Cardiac muscle cell (in vitro differentiated cells and primary cell): ENCODE results near the gene FA2H. TPM values are rescaled to one million over a fixed set of nuclear protein-coding genes. Genes with fewer than 3 reads are reported as not detected.
A peak's percentile ranks its signal among the peaks of the same experiment; 100 is the strongest.

Experiments used
- DNase-seq, 2 donors: peaks; one replicate each; pipeline versions ENCODE4 v3.0.0 to v3.0.0-alpha.2; 2010 to 2017; ENCODE audit warnings: low read depth in 1 of 2, low spot score in 1 of 2
- H3K27ac ChIP-seq: fragments of 200-600 bp; sonication (generic); 2 replicates; pipeline ENCODE4 v1.5.1; 2016
- H3K27me3 ChIP-seq: fragments of 200-600 bp; sonication (generic); 2 replicates; pipeline ENCODE4 v1.6.0; 2016; ENCODE audit warnings: control low read depth
- H3K36me3 ChIP-seq: fragments of 200-600 bp; sonication (generic); 2 replicates; pipeline ENCODE4 v1.5.1; 2016; ENCODE audit warnings: control low read depth
- H3K4me1 ChIP-seq: fragments of 200-600 bp; sonication (generic); 2 replicates; pipeline ENCODE4 v1.8.1; 2017; ENCODE audit warnings: low read depth, mild to moderate bottlenecking, mixed run types
- H3K4me3 ChIP-seq: fragments of 200-600 bp; sonication (generic); 2 replicates; pipeline ENCODE4 v1.5.1; 2016; ENCODE audit warnings: mild to moderate bottlenecking
- H3K9me3 ChIP-seq: fragments of 200-600 bp; sonication (generic); 2 replicates; pipeline ENCODE4 v1.5.1; 2017; ENCODE audit warnings: low read depth, mild to moderate bottlenecking, control low read depth
- polyA plus RNA-seq: library from polyadenylated mRNA; unstranded; fragments of >200 nt; fragmentation: Nextera tagmentation; extraction: Ambion mirVana; gene quantifications from 2 replicates; pipeline ENCODE4 v1.2.1, GENCODE V29; 2016
- total RNA-seq: library from RNA; depleted of rRNA; stranded (reverse); fragments of >200 nt; gene quantifications from 2 replicates; pipeline ENCODE4 v1.2.3, GENCODE V29; 2016
- TF ChIP-seq, protein P1 (sequence below): IDR thresholded peaks from 2 replicates; pipeline ENCODE4 v1.5.1; 2012; ENCODE audit warnings: low read depth, mild to moderate bottlenecking, low read length

Gene FA2H
- total and polyA plus RNA-seq, 2 experiments from 2014 or later, result 0.15 to 0.82 TPM

DNA sequence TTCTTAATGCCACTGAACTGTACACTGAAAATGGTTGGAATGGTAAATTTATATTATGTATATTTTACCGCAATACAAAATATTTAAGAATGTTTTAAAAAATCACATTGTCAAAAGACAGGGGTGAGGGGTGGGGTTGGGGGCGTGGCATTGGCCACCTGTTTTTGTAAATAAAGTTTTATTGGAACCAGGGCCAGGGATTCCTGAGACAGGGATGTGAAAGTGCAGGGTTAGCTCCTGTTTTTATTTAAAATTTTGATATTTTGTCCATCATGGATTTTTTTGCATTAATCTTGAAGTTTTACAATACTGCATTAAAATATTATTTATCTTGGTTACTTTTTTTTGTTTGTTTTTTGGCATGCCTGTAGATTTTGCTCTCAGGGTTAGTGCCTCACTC, 2.3 kb upstream of the FA2H start:
- H3K27ac ChIP-seq, result no peak overlapping the region
- H3K36me3 ChIP-seq, result no peaks in the 10 kb centered on the region
- TF ChIP-seq, protein P1, sequence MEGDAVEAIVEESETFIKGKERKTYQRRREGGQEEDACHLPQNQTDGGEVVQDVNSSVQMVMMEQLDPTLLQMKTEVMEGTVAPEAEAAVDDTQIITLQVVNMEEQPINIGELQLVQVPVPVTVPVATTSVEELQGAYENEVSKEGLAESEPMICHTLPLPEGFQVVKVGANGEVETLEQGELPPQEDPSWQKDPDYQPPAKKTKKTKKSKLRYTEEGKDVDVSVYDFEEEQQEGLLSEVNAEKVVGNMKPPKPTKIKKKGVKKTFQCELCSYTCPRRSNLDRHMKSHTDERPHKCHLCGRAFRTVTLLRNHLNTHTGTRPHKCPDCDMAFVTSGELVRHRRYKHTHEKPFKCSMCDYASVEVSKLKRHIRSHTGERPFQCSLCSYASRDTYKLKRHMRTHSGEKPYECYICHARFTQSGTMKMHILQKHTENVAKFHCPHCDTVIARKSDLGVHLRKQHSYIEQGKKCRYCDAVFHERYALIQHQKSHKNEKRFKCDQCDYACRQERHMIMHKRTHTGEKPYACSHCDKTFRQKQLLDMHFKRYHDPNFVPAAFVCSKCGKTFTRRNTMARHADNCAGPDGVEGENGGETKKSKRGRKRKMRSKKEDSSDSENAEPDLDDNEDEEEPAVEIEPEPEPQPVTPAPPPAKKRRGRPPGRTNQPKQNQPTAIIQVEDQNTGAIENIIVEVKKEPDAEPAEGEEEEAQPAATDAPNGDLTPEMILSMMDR, result no peak
- H3K27me3 ChIP-seq, result peaks cover 46% of the 10 kb centered on the region
- no peaks in the 10 kb centered on the region for H3K9me3 ChIP-seq
- DNase-seq, result no peak
- no peak overlapping the region for H3K4me3 ChIP-seq
- peaks cover 5% of the 10 kb centered on the region for H3K4me1 ChIP-seq

GRCh38 chr16:74775255-74775654, 635 bp upstream of the FA2H start:
- H3K9me3 ChIP-seq, result no peaks in the 10 kb centered on the region
- H3K36me3 ChIP-seq, result no peaks in the 10 kb centered on the region
- H3K27ac ChIP-seq, result no peak overlapping the region
- TF ChIP-seq, protein P1, result no peak
- peaks cover 61% of the 10 kb centered on the region for H3K27me3 ChIP-seq
- DNase-seq, result no peak
- no peak overlapping the region for H3K4me3 ChIP-seq
- peaks cover 5% of the 10 kb centered on the region for H3K4me1 ChIP-seq

DNA sequence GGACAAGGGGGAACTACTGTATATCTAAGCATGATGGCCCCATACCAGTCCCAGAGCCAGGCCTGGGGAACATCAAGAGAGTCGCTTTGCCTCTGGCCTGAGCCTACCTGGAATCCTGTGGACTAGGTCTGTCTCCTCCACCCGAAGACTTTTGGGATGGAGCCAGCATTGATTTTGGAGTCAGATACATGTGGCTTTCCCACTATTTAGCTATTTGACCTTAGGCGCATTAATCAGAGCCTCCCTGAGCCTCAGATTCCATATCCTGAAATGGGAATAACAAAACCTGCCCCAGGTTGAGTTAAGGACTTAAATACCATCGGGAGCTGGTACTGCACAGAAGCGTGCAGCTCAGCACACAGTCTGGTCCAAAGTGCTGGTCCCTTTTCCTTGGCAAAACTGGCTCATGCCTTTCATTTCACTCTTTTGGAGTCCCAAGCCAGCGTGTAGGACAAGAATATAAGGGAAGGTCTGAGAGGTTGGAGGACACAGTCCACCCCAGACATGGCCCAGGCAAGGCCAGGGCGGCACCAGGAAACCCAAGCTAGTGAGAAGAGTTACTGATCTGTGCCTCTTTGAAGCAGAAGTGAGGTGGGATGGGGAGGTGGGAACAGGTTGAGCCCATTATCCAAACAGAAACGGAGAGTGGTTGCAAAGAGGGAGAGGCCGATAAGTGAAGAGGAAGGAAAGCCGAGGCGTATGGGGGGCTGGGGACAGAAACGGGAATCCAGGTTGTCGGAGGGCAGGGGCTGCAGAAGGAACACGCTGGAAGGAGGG, 986 bp downstream of the FA2H start:
- TF ChIP-seq, protein P1, result no peak
- Histone ChIP-seq H3K36me3 (no peaks in the 10 kb centered on the region), H3K4me1 (peaks cover 5% of the 10 kb centered on the region), H3K27me3 (peaks cover 73% of the 10 kb centered on the region), H3K4me3 (peak overlapping the region; percentile 36), H3K27ac (no peak overlapping the region), H3K9me3 (no peaks in the 10 kb centered on the region)
- DNase-seq, result no peak

- no peaks in the 10 kb centered on the region for H3K36me3 ChIP-seq
- H3K4me3 ChIP-seq, result no peak overlapping the region
- TF ChIP-seq, protein P1, result no peak
- H3K4me1 ChIP-seq, result peaks cover 5% of the 10 kb centered on the region
- no peak for DNase-seq
- H3K27ac ChIP-seq, result no peak overlapping the region
- peaks cover 72% of the 10 kb centered on the region for H3K27me3 ChIP-seq
- H3K9me3 ChIP-seq, result no peaks in the 10 kb centered on the region
These were observed 2.8 kb downstream of the FA2H start for GRCh38 chr16:74771656-74772315.

- no peak for DNase-seq
- no peak overlapping the region for H3K27ac ChIP-seq
- no peak overlapping the region for H3K4me3 ChIP-seq
- no peaks in the 10 kb centered on the region for H3K9me3 ChIP-seq
- H3K27me3 ChIP-seq, result peaks cover 64% of the 10 kb centered on the region
- peaks cover 5% of the 10 kb centered on the region for H3K4me1 ChIP-seq
- H3K36me3 ChIP-seq, result no peaks in the 10 kb centered on the region
- TF ChIP-seq, protein P1, result no peak
These were observed 3.6 kb downstream of the FA2H start for GRCh38 chr16:74770831-74771526.
